ENCODE measurements around the gene CLDND2. TPM values are rescaled to one million over a fixed set of nuclear protein-coding genes. Genes with fewer than 3 reads are reported as not detected.

Gene CLDND2
- total RNA-seq, 1 donor from 2014 or later: not detected

DNA sequence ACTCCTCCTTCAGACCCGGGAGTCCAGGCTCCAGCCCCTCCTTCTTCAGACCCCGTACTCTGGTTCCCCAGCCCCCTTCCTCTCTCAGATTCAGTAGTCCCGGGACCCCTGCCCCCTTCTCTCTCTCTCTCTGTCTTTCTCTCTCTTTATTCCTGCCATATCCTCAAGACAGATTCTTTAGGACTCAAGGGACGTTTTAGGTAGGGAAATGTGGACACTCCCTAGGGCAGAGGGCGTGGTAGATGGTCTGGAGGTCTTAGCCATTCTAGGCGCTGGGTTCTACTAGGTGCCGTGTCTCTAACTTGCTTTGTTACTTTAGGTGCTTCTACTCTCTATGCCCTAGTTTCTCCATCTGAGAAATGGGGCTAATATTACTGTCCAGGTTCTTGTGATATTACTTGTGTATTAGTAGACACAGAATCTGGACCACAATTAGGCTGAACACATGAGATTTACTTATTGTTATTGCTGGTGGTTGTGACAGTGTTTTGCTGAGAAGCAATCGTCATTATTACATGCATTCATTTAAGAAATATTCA, 22.3 kb upstream of the CLDND2 start:
- peaks cover 28% of the 10 kb centered on the region for H3K4me1 Mint-ChIP-seq
- H3K4me2 ChIP-seq: peak overlapping the region; percentile 18

DNA sequence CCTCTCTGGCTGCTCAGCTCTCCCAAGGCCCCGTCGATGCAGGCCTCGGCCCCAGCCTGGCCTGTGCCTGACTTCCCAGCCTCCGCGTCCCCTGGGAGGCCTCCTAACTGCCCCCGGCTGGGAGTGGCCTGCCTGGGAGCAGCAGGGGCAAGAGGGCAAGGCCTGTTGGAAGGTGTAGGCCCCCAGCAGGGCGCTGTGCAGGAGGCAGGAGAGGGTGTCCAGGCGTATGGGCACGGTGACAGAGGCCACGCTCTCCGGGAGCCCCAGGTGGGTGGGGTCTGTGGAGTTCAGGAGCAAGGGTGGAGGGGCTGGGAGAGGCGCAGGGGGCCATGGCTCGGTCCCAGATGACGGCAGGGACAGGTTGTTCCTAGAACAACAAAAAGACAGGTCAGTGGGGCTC, 20.3 kb upstream of the CLDND2 start:
- Histone ChIP-seq H3K27ac (no peak overlapping the region), H3K27me3 (no peaks in the 10 kb centered on the region), H3F3A (ENCODE audit: low read depth) (peaks cover 15% of the 10 kb centered on the region), H3K4me2 (no peak overlapping the region), H3K36me3 (no peaks in the 10 kb centered on the region), H2AFZ (replicated peaks) (no peak overlapping the region), H3K4me1 (peaks cover 26% of the 10 kb centered on the region), H3K79me2 (ENCODE audit: low read depth) (no peaks in the 10 kb centered on the region), H4K20me1 (ENCODE audit: low read depth) (no peaks in the 10 kb centered on the region), H3K9me3 (ENCODE audit: low read depth) (no peaks in the 10 kb centered on the region), H3K9ac (no peak overlapping the region), H3K4me3 (no peak overlapping the region)
- Mint-ChIP-seq H3K27ac (no peak overlapping the region), H3K36me3 (no peaks in the 10 kb centered on the region), H3K9me3 (no peaks in the 10 kb centered on the region), H3K4me3 (no peak overlapping the region), H3K4me1 (peaks cover 25% of the 10 kb centered on the region), H3K27me3 (ENCODE audit: insufficient read depth, low read depth) (peaks cover 6% of the 10 kb centered on the region)
- DNase-seq (ENCODE audit: low spot score): no peak
- TF ChIP-seq, protein P1, sequence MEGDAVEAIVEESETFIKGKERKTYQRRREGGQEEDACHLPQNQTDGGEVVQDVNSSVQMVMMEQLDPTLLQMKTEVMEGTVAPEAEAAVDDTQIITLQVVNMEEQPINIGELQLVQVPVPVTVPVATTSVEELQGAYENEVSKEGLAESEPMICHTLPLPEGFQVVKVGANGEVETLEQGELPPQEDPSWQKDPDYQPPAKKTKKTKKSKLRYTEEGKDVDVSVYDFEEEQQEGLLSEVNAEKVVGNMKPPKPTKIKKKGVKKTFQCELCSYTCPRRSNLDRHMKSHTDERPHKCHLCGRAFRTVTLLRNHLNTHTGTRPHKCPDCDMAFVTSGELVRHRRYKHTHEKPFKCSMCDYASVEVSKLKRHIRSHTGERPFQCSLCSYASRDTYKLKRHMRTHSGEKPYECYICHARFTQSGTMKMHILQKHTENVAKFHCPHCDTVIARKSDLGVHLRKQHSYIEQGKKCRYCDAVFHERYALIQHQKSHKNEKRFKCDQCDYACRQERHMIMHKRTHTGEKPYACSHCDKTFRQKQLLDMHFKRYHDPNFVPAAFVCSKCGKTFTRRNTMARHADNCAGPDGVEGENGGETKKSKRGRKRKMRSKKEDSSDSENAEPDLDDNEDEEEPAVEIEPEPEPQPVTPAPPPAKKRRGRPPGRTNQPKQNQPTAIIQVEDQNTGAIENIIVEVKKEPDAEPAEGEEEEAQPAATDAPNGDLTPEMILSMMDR (IDR thresholded peaks at IDR 0.05): no peak
- TF ChIP-seq EZH2 (IDR thresholded peaks at IDR 0.05): no peak
- no peak for TF ChIP-seq EZH2phosphoT487 (IDR thresholded peaks at IDR 0.05)

More for the DNA sequence above, 22.3 kb upstream of the CLDND2 start:
- DNase-seq (ENCODE audit: low spot score): no peak
- Histone ChIP-seq H3K36me3 (no peaks in the 10 kb centered on the region), H2AFZ (replicated peaks) (peak overlapping the region; percentile 68), H3K79me2 (ENCODE audit: low read depth) (peaks cover 17% of the 10 kb centered on the region), H3K27ac (no peak overlapping the region), H3K9ac (no peak overlapping the region), H3F3A (ENCODE audit: low read depth) (peaks cover 27% of the 10 kb centered on the region), H3K4me3 (no peak overlapping the region), H3K4me1 (peaks cover 30% of the 10 kb centered on the region), H3K9me3 (ENCODE audit: low read depth) (no peaks in the 10 kb centered on the region), H4K20me1 (ENCODE audit: low read depth) (no peaks in the 10 kb centered on the region), H3K27me3 (no peaks in the 10 kb centered on the region)
- TF ChIP-seq EZH2phosphoT487 (IDR thresholded peaks at IDR 0.05): no peak
- TF ChIP-seq, protein P1 (IDR thresholded peaks at IDR 0.05): no peak
- no peak for TF ChIP-seq EZH2 (IDR thresholded peaks at IDR 0.05)
- no peak overlapping the region for H3K4me3 Mint-ChIP-seq
- no peaks in the 10 kb centered on the region for H3K9me3 Mint-ChIP-seq
- no peak overlapping the region for H3K27ac Mint-ChIP-seq
- H3K36me3 Mint-ChIP-seq: no peaks in the 10 kb centered on the region
- peaks cover 6% of the 10 kb centered on the region for H3K27me3 Mint-ChIP-seq (ENCODE audit: insufficient read depth, low read depth)

DNA sequence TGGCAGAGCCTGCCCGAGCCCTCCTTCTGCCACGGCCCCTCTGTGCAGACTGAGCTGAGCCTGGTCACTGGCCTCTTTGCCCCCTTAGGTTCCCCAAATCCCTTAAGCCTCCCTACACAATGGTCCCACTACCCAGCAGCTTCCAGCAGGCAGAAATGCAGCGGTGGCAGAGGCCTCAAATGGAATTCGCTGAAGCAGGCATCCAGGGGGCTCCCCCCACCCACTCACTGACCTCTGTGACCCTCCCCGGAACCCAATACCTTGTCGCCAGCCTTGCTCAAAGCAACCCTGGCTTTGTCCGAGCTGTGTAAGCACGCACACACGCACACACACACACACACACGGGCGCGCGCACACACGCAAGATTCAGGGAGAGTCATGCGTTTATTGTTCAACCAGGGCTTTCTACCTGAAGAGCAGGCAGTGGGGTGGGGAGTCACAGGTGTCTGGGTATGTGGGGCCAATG, 19.2 kb upstream of the CLDND2 start, which contains the start of gene LIM2:
TSS of gene LIM2 (minus strand) at position 51 of the 466 bp plus-strand sequence. CDS start 531 bp downstream, outside the sequence.
- Mint-ChIP-seq H3K4me1 (peaks cover 20% of the 10 kb centered on the region), H3K27me3 (ENCODE audit: insufficient read depth, low read depth) (peaks cover 4% of the 10 kb centered on the region), H3K36me3 (no peaks in the 10 kb centered on the region), H3K27ac (peak within 1 kb of the TSS; percentile 76), H3K9me3 (no peaks in the 10 kb centered on the region), H3K4me3 (peak within 1 kb of the TSS; percentile 30)
- Histone ChIP-seq H3K4me3 (no peak within 1 kb of the TSS), H3K79me2 (ENCODE audit: low read depth) (no peaks in the 10 kb centered on the region), H3K4me1 (peaks cover 26% of the 10 kb centered on the region), H3K9me3 (ENCODE audit: low read depth) (no peaks in the 10 kb centered on the region), H3K36me3 (no peaks in the 10 kb centered on the region), H4K20me1 (ENCODE audit: low read depth) (no peaks in the 10 kb centered on the region), H3K9ac (no peak within 1 kb of the TSS), H3K27me3 (no peaks in the 10 kb centered on the region), H2AFZ (replicated peaks) (peak within 1 kb of the TSS; percentile 34), H3K4me2 (peak within 1 kb of the TSS; percentile 67), H3K27ac (peak within 1 kb of the TSS; percentile 53), H3F3A (ENCODE audit: low read depth) (peaks cover 8% of the 10 kb centered on the region)
- TF ChIP-seq, protein P1 (IDR thresholded peaks at IDR 0.05): no peak
- TF ChIP-seq EZH2 (IDR thresholded peaks at IDR 0.05) (no peak), EZH2phosphoT487 (IDR thresholded peaks at IDR 0.05) (no peak)
- peak; percentile 82 for DNase-seq (ENCODE audit: low spot score)

Measured in neural progenitor cell (in vitro differentiated cells).